Stimulated activated effector memory CD8-positive, alpha-beta T cell treated with anti-CD3 and anti-CD28 coated beads, Interleukin-12 subunit alpha, Interleukin-12 subunit beta, amount 100 ng/mL, for 72 hours (primary cell): Measurements from ENCODE around the gene CBX6.

Source experiments
- ATAC-seq: fragments of 150-1000 bp; cut with Tn5 transposase; 2 replicates; pipeline ENCODE4 v1.10.0; 2021
- DNase-seq, 2 donors: peaks; one replicate each; pipeline ENCODE4 v3.0.0; 2021 to 2022; ENCODE audit warnings: low spot score in 2 of 2
- H3K27ac Mint-ChIP-seq: one replicate; pipeline ENCODE4 v1.8.0; 2022; ENCODE audit warnings: mild to moderate bottlenecking, mixed read lengths
- H3K36me3 Mint-ChIP-seq: one replicate; pipeline ENCODE4 v1.8.0; 2022; ENCODE audit warnings: mild to moderate bottlenecking, mixed read lengths
- H3K4me1 Mint-ChIP-seq: one replicate; pipeline ENCODE4 v1.8.0; 2022; ENCODE audit warnings: mixed read lengths
- H3K4me3 Mint-ChIP-seq: one replicate; pipeline ENCODE4 v1.8.0; 2022; ENCODE audit warnings: mild to moderate bottlenecking, mixed read lengths
- H3K9me3 Mint-ChIP-seq: one replicate; pipeline ENCODE4 v1.8.0; 2022; ENCODE audit warnings: mixed read lengths

CBX6 gene

GRCh38 chr22:38881464-38881871 is 9.5 kb upstream of the CBX6 start:
- peaks cover 6% of the 10 kb centered on the region for H3K4me1 Mint-ChIP-seq
- no peak for ATAC-seq
- no peak overlapping the region for H3K27ac Mint-ChIP-seq
- H3K9me3 Mint-ChIP-seq, result no peaks in the 10 kb centered on the region
- no peak for DNase-seq
- H3K36me3 Mint-ChIP-seq, result no peaks in the 10 kb centered on the region
- H3K4me3 Mint-ChIP-seq, result no peak overlapping the region

DNA sequence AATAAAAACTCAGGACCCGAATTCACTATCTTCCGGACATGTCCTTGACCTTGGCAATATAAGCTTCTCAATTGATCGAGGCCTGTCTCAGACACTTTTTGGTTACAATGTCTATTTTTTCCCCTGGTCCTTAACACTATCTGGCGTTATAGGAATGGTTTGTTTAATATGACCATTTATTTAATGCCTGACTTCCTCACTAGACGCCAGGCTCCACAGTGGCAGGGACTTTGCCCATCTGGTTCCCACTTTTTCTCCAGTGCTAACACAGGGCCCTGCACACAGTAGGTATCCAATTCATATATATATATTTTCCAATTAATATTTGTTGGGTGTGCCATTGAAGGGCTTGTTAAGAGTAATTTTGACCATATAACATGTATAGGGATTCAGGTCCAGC is 7.9 kb upstream of the CBX6 start:
- ATAC-seq (no peak), DNase-seq (no peak)
- Mint-ChIP-seq H3K36me3 (no peaks in the 10 kb centered on the region), H3K27ac (no peak overlapping the region), H3K9me3 (no peaks in the 10 kb centered on the region), H3K4me3 (no peak overlapping the region), H3K4me1 (peaks cover 9% of the 10 kb centered on the region)

DNA sequence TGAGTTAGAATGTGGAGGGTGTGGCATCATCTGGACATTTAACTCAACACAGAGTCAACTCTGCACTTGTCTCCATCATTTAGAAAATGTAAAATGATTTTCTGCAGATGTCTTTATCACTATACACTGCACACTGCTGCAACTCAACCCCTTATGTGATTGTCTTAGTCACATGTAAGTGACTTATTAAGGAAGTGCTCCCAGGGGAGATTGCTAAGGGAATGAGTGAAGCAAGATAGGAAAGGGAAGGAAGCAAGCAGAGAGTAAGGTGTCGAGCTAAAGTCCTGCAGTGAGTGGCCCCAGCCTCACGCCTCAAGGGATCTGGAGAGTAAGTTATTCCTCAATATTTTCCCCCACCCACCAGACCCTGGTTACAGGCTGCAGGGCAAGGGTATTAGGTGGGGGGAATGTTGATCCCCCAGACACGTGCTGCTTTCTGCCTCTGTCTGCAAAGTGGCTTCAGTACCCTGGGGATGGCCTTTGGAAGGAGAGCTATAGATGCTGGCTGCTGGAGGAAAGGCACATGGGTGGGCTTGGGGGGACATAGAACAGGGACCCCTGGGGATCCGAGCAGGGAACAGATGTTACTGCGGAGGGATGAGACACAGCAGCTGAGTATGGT is 7.2 kb upstream of the CBX6 start:
- Mint-ChIP-seq H3K9me3 (no peaks in the 10 kb centered on the region), H3K4me1 (peaks cover 17% of the 10 kb centered on the region), H3K36me3 (no peaks in the 10 kb centered on the region), H3K27ac (no peak overlapping the region), H3K4me3 (no peak overlapping the region)
- ATAC-seq (no peak), DNase-seq (peak in 1 of 2 donors; percentile 44)

DNA sequence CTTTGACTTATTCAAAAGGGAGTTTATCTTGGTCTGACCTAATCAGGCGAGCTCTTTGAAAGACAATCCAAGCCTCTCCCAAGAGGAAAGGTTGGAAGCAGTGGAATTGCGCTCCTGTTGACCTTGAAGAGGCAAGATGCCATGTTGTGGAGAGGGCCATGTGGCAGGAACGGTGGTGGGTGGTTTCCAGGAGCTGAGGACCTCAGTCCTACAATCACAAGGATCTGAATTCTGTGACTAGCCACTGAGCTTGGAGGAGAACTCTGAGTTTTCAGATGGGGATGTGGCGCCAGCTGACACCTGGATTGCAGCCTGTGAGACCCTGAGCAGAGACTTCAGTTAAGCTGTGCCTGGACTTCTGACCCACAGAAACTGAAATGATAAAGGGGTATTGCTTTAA is 6.0 kb upstream of the CBX6 start:
- peak overlapping the region; percentile 20 for H3K27ac Mint-ChIP-seq
- peaks cover 29% of the 10 kb centered on the region for H3K4me1 Mint-ChIP-seq
- no peaks in the 10 kb centered on the region for H3K36me3 Mint-ChIP-seq
- H3K4me3 Mint-ChIP-seq, result no peak overlapping the region
- no peaks in the 10 kb centered on the region for H3K9me3 Mint-ChIP-seq
- no peak for ATAC-seq
- DNase-seq, result peak in 1 of 2 donors; percentile 43

GRCh38 chr22:38874529-38875222 is 2.7 kb upstream of the CBX6 start:
- Mint-ChIP-seq H3K9me3 (no peaks in the 10 kb centered on the region), H3K4me1 (peaks cover 39% of the 10 kb centered on the region), H3K36me3 (peaks cover 9% of the 10 kb centered on the region), H3K4me3 (peak overlapping the region; percentile 94), H3K27ac (peak overlapping the region; percentile 38)
- DNase-seq (peak in 1 of 2 donors; percentile 47), ATAC-seq (no peak)

- Mint-ChIP-seq H3K36me3 (peaks cover 19% of the 10 kb centered on the region), H3K4me1 (peaks cover 46% of the 10 kb centered on the region), H3K9me3 (no peaks in the 10 kb centered on the region), H3K27ac (peak overlapping the region; percentile 38), H3K4me3 (peak overlapping the region; percentile 94)
- ATAC-seq (peak; percentile 86), DNase-seq (peak; percentile 32 to 81)
Measured at GRCh38 chr22:38873469-38874411, 1.7 kb upstream of the CBX6 start.

- Mint-ChIP-seq H3K4me1 (peaks cover 55% of the 10 kb centered on the region), H3K36me3 (peaks cover 28% of the 10 kb centered on the region), H3K27ac (peak overlapping the region; percentile 38), H3K4me3 (peak overlapping the region; percentile 94), H3K9me3 (no peaks in the 10 kb centered on the region)
- ATAC-seq (no peak), DNase-seq (peak in 1 of 2 donors; percentile 57)
Measured at GRCh38 chr22:38872831-38873248, 824 bp upstream of the CBX6 start.

DNA sequence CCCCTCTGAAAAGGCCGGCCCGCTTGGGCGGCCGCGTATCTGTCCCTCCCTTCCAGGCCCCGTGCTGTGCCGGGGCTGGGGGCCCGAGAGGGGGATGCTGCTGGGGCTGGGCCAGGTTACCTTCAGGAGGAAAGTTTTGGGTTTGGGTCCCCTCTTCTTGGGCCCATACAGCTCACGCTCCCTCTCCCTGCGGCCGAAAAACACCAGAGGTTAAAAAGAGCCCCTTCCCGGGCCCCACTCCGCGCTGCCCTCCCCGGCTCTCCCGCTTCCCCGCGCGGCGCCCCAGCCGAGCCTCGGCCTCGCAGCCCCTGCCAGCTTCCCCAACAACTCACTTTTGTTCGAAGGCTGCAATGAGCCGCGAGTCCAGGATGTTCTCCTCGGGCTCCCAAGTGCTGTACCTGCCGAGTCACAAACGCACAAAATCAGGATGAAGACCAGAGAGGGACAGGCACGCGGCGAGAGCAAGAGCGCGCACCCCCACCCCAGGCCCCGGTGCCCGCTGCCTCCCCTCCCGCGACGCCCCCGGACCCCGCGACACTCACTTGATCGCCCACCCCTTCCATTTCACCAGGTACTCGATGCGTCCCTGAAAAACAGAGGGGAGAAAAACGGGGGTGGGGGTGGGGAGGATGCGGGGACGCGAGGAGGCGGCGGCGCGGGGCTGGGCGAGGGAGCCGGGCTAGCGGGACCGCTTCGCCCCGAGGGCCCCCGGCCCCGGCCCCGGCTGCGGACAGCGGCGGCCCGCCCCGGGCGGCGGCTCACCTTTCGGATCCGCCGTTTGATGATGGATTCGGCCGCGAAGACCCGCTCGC is 450 bp downstream of the CBX6 start:
- ATAC-seq, result no peak
- DNase-seq, result peak; percentile 32 to 80
- peak overlapping the region; percentile 89 for H3K27ac Mint-ChIP-seq
- peaks cover 57% of the 10 kb centered on the region for H3K4me1 Mint-ChIP-seq
- no peaks in the 10 kb centered on the region for H3K9me3 Mint-ChIP-seq
- peak overlapping the region; percentile 94 for H3K4me3 Mint-ChIP-seq
- H3K36me3 Mint-ChIP-seq, result peaks cover 36% of the 10 kb centered on the region

GRCh38 chr22:38870791-38871359 is 1.1 kb downstream of the CBX6 start:
- Mint-ChIP-seq H3K4me3 (peak overlapping the region; percentile 94), H3K4me1 (peaks cover 57% of the 10 kb centered on the region), H3K27ac (peak overlapping the region; percentile 89), H3K9me3 (no peaks in the 10 kb centered on the region), H3K36me3 (peaks cover 42% of the 10 kb centered on the region)
- no peak for DNase-seq
- no peak for ATAC-seq

DNA sequence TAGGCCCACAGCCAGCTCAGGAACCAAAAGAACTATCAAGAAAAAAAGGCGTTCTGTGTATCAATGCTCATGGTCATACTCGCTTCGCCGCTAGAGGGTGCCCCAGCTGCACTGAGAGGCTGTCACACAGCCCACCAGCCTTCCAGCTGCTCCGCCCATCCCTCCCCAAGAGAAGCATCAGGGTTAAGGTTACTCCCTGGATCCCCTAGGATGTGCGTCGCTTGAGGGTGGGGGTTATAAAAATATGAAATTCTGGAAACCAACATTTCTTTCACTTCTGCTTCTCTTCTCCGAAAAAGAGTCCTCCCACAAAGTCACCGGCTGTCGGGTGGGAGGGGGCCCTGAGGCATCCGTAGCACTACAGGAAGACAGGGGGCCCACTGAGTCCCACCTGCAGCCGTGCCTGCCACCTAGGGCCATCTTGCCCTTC is 1.7 kb downstream of the CBX6 start:
- peak; percentile 53 for ATAC-seq
- peak overlapping the region; percentile 89 for H3K27ac Mint-ChIP-seq
- H3K9me3 Mint-ChIP-seq, result no peaks in the 10 kb centered on the region
- H3K4me3 Mint-ChIP-seq, result peak overlapping the region; percentile 94
- peaks cover 47% of the 10 kb centered on the region for H3K36me3 Mint-ChIP-seq
- H3K4me1 Mint-ChIP-seq, result peaks cover 57% of the 10 kb centered on the region
- DNase-seq, result peak; percentile 78 to 93

DNA sequence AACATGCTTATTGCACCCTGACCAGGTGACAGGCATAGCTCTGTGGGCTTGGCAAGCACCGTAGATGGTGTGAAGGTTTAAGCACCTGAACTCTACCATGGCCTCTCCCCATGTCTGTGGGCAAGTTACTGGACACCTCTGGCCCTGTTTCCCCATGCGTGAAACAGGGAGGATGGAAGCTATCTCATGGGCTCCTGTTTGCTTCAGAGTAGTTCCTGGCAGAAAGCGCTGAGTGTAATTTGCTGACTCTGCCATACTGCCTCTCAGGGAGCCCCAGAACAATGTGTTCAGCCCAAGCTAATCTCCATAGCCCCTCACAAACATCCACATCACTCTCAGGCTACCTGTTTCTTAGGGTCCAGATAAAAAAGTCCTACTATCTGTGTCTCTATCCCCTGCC is 2.4 kb downstream of the CBX6 start:
- H3K4me1 Mint-ChIP-seq, result peaks cover 51% of the 10 kb centered on the region
- no peaks in the 10 kb centered on the region for H3K9me3 Mint-ChIP-seq
- peak overlapping the region; percentile 89 for H3K27ac Mint-ChIP-seq
- DNase-seq, result no peak
- peak overlapping the region; percentile 94 for H3K4me3 Mint-ChIP-seq
- no peak for ATAC-seq
- H3K36me3 Mint-ChIP-seq, result peaks cover 51% of the 10 kb centered on the region

DNA sequence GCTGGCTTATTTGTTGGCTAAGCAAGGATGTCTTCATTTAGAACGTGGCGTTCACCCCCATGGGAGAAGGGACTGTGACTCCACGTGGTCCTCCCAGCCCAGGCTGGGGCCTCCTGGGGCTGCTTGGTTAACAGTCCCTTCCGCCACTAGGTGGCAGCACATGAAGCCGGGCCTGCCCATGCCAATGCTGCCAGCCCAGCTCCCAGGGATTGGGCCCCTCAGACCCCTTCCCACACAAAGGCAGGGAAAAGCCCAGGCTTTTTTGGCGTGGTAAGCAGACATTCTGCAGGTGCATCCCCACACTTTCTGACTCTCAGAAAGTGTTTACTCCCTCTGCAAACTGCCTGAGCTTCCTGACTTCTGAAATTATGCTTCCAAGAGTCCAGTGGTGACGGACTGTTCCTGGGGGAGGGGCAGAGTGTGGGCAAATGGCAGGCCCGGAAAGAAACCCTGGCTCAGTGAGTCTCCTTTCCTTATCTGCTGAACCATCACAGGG is 3.1 kb downstream of the CBX6 start:
- H3K4me3 Mint-ChIP-seq, result peak overlapping the region; percentile 15
- DNase-seq, result peak; percentile 82 to 93
- H3K27ac Mint-ChIP-seq, result peak overlapping the region; percentile 77
- peak; percentile 60 for ATAC-seq
- H3K9me3 Mint-ChIP-seq, result no peaks in the 10 kb centered on the region
- H3K4me1 Mint-ChIP-seq, result peaks cover 48% of the 10 kb centered on the region
- peaks cover 58% of the 10 kb centered on the region for H3K36me3 Mint-ChIP-seq

DNA sequence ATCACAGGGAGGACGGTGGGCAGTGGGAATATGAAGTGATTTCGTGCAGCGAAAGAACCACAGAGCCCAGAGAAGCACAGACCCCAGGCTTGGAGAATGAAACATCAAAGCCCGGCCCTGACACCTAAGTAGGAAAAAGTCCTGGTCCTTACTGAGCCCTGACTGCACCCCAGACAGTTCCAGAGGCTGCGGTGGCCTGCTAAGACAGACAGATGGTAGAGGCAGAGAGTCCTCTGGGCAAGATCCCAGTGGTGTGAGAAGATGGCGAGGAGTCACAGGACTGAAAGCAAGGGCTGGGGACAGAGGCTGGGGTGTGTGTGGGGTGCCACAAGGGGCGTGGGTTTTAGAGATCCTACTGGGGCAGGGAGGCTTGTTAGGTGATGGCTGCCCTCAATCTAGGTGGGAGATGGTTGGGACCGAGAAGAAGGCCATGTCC is 3.7 kb downstream of the CBX6 start:
- H3K27ac Mint-ChIP-seq, result peak overlapping the region; percentile 77
- ATAC-seq (no peak), DNase-seq (no peak)
- H3K4me1 Mint-ChIP-seq, result peaks cover 42% of the 10 kb centered on the region
- H3K36me3 Mint-ChIP-seq, result peaks cover 64% of the 10 kb centered on the region
- H3K9me3 Mint-ChIP-seq, result no peaks in the 10 kb centered on the region
- H3K4me3 Mint-ChIP-seq, result no peak overlapping the region
